SK-N-SH (cell line): ENCODE results near the gene GDF2.

Experiments used
- CTCF ChIP-seq: fragments of 200-600 bp; sonication (generic); IDR thresholded peaks from 2 replicates; pipeline ENCODE4 v1.6.1; 2017; ENCODE audit warnings: antibody characterized with exemption, mild to moderate bottlenecking, moderate library complexity
- EP300 ChIP-seq, 2 experiments: IDR thresholded peaks; 2 replicates each; pipeline versions ENCODE4 v1.4.0 to v1.6.1; 2012; ENCODE audit warnings: borderline replicate concordance in 1 of 2, low read depth in 1 of 2, low read length in 1 of 2
- EZH2phosphoT487 ChIP-seq: fragments of 200-600 bp; sonication (generic); IDR thresholded peaks from 2 replicates; pipeline ENCODE4 v1.6.1; 2017; ENCODE audit warnings: low read depth, mixed run types, mild to moderate bottlenecking, antibody characterized with exemption, moderate library complexity, borderline replicate concordance
- NRF1 ChIP-seq: IDR thresholded peaks from 2 replicates; pipeline ENCODE4 v1.6.1; 2012; ENCODE audit warnings: low read depth, mild to moderate bottlenecking, low read length
- RCOR1 ChIP-seq: fragments of 150-350 bp; IDR thresholded peaks from 2 replicates; pipeline ENCODE4 v1.6.1; 2017; ENCODE audit warnings: antibody characterized with exemption, low read length
- SIN3A ChIP-seq: IDR thresholded peaks from 2 replicates; pipeline ENCODE4 v1.6.1; 2012; ENCODE audit warnings: low read depth, mild to moderate bottlenecking, low read length, moderate library complexity, borderline replicate concordance
- SMC3 ChIP-seq: IDR thresholded peaks from 2 replicates; pipeline ENCODE4 v1.6.1; 2012; ENCODE audit warnings: low read depth, low read length, improper control_type of control experiment
- TAF1 ChIP-seq: IDR thresholded peaks from 2 replicates; pipeline ENCODE4 v1.6.1; 2012; ENCODE audit warnings: low read depth, mild to moderate bottlenecking, low read length, moderate library complexity, borderline replicate concordance

- TF ChIP-seq CTCF (no peak), SIN3A (no peak), EZH2phosphoT487 (no peak), EP300 (IDR thresholded peaks at IDR 0.05; ENCODE audit: borderline replicate concordance in 1 of 2, low read depth in 1 of 2, low read length in 1 of 2) (no peak), TAF1 (no peak), SMC3 (no peak), NRF1 (no peak), RCOR1 (no peak)
Observed at GRCh38 chr10:47356708-47357107, 34.5 kb downstream of the GDF2 start.
